ENCODE results near the gene SIX5.

Gene SIX5

GRCh38 chr19:45786533-45786894 is 17.5 kb upstream of the SIX5 start:
- H3K4me3 ChIP-seq (ENCODE audit: low read length), result no peak overlapping the region
- H3K4me1 ChIP-seq (ENCODE audit: insufficient read depth, low read length), result peaks cover 8% of the 10 kb centered on the region
- no peak overlapping the region for H2AFZ ChIP-seq (ENCODE audit: low read depth, low read length)
- no peaks in the 10 kb centered on the region for H3K27me3 ChIP-seq (ENCODE audit: insufficient read depth, low read length)
- H3K36me3 ChIP-seq (ENCODE audit: insufficient read depth, low read length), result peaks cover 59% of the 10 kb centered on the region
- H3K9me3 ChIP-seq (ENCODE audit: low read length), result no peaks in the 10 kb centered on the region

GRCh38 chr19:45785781-45786532 is 16.9 kb upstream of the SIX5 start:
- Histone ChIP-seq H3K9me3 (ENCODE audit: low read length) (no peaks in the 10 kb centered on the region), H3K4me3 (ENCODE audit: low read length) (no peak overlapping the region), H3K36me3 (ENCODE audit: insufficient read depth, low read length) (peaks cover 58% of the 10 kb centered on the region), H3K27me3 (ENCODE audit: insufficient read depth, low read length) (no peaks in the 10 kb centered on the region), H2AFZ (ENCODE audit: low read depth, low read length) (no peak overlapping the region), H3K4me1 (ENCODE audit: insufficient read depth, low read length) (peaks cover 3% of the 10 kb centered on the region)

DNA sequence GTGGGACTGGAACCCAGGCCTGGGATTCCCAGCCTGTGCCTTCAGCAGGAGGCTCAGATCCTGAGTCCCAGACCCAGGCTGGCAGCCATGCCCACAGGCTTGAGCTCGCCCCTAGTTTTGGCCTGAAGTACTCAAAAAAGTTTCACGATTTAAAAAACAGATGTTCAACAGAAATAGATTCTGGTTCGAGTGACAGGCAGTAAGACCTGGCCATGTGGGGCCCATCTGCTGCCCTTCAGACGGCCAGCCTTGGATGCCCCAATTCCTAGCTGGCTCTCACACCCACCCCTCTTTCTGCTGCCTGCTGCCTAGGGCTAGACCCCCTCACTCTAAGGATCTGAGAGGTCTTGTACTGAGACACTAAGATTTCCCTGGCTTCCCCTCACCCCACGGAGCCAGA is 16.0 kb upstream of the SIX5 start:
- H2AFZ ChIP-seq (ENCODE audit: low read depth, low read length), result no peak overlapping the region
- H3K36me3 ChIP-seq (ENCODE audit: insufficient read depth, low read length), result peaks cover 52% of the 10 kb centered on the region
- H3K4me1 ChIP-seq (ENCODE audit: insufficient read depth, low read length), result peaks cover 2% of the 10 kb centered on the region
- H3K4me3 ChIP-seq (ENCODE audit: low read length), result no peak overlapping the region
- no peaks in the 10 kb centered on the region for H3K27me3 ChIP-seq (ENCODE audit: insufficient read depth, low read length)
- no peaks in the 10 kb centered on the region for H3K9me3 ChIP-seq (ENCODE audit: low read length)

- no peak overlapping the region for H2AFZ ChIP-seq (ENCODE audit: low read depth, low read length)
- H3K36me3 ChIP-seq (ENCODE audit: insufficient read depth, low read length), result peaks cover 49% of the 10 kb centered on the region
- no peaks in the 10 kb centered on the region for H3K27me3 ChIP-seq (ENCODE audit: insufficient read depth, low read length)
- H3K9me3 ChIP-seq (ENCODE audit: low read length), result no peaks in the 10 kb centered on the region
- H3K4me1 ChIP-seq (ENCODE audit: insufficient read depth, low read length), result peaks cover 2% of the 10 kb centered on the region
- no peak overlapping the region for H3K4me3 ChIP-seq (ENCODE audit: low read length)
These were observed 15.0 kb upstream of the SIX5 start for GRCh38 chr19:45784096-45784495.

- Histone ChIP-seq H3K4me1 (ENCODE audit: insufficient read depth, low read length) (peaks cover 2% of the 10 kb centered on the region), H2AFZ (ENCODE audit: low read depth, low read length) (no peak overlapping the region), H3K4me3 (ENCODE audit: low read length) (no peak overlapping the region), H3K27me3 (ENCODE audit: insufficient read depth, low read length) (no peaks in the 10 kb centered on the region), H3K36me3 (ENCODE audit: insufficient read depth, low read length) (peaks cover 44% of the 10 kb centered on the region), H3K9me3 (ENCODE audit: low read length) (no peaks in the 10 kb centered on the region)
These were observed 14.1 kb upstream of the SIX5 start for GRCh38 chr19:45782820-45783785.

DNA sequence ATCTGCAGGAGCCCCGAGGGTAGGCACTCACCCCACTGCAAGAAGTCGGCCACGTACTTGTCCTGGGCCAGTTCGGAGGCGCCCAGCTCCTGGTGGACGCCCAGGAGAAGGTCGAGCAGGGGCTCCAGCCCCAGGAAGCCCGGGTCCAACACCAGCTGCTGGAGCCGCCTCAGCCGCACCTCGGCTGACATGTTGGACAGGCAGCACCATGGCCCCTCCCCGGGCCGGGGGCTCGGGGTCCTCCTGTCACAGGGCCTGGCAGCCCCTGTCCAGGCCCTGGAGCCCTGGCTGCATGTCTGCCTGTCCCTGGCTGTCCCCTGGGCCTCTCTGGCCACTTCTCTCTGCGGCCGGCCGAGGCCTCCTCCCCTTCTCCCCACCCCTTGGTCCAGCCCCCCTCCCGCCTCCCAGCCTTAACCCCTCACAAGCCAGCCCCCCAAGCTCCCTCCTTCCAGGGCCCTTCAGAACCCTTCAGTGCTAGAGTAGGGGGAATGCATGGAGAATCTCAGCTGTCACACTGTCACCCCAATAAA is 13.2 kb upstream of the SIX5 start, which contains the start of gene DMPK:
TSS of gene DMPK (minus strand) at position 329 of the 530 bp plus-strand sequence. CDS start at position 191, 138 bp downstream.
- Histone ChIP-seq H3K4me3 (ENCODE audit: low read length) (no peak within 1 kb of the TSS), H3K36me3 (ENCODE audit: insufficient read depth, low read length) (peaks cover 47% of the 10 kb centered on the region), H3K4me1 (ENCODE audit: insufficient read depth, low read length) (peaks cover 2% of the 10 kb centered on the region), H3K27me3 (ENCODE audit: insufficient read depth, low read length) (no peaks in the 10 kb centered on the region), H2AFZ (ENCODE audit: low read depth, low read length) (no peak within 1 kb of the TSS), H3K9me3 (ENCODE audit: low read length) (no peaks in the 10 kb centered on the region)

DNA sequence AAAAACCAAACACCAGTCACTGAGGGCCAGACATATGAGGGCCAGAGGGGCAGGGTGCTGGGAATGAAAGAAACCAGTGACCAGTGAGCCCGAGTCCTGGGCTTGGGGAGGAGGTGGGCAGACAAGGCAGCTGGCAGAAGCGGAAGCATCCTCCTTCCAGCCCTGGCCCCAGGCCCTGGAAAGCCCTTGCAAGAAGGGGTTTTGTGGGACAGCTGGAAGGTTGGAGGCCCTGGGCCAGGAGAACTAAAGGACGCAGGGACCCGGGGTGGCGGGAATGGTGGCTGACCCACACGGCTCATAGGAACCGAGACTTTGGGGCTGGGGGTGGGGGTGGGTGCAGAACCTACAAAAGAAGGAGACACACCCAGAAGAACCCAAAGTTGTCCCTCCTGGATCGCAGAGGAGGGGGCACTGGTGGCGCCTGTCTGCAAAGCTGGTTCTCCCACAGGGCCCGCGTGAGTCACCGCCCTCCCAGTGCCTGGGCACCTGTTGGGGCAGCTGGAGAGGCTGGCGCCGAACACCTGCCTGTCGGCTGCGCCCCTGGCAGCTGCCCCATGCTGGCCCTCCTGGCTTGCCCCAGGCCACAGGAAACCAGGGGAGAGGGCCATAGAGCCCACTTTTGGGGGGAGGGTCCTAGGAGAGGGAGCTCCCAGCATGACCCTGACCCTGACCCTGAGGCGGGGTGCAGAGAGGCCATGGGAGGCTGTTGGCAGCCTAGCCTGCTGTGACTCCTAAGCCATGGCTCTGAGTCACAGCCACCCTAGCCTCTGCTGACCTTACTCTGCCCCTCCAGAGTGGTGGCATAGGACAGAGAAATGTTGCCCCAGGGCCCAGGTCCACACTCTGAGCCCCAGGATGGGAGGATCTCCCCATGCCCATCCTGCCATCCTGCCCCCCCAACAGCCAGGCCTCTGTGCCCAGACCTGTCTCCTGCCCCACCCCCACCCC is 12.4 kb upstream of the SIX5 start:
- no peak overlapping the region for H2AFZ ChIP-seq (ENCODE audit: low read depth, low read length)
- no peak overlapping the region for H3K4me3 ChIP-seq (ENCODE audit: low read length)
- peaks cover 2% of the 10 kb centered on the region for H3K4me1 ChIP-seq (ENCODE audit: insufficient read depth, low read length)
- H3K9me3 ChIP-seq (ENCODE audit: low read length), result no peaks in the 10 kb centered on the region
- H3K27me3 ChIP-seq (ENCODE audit: insufficient read depth, low read length), result no peaks in the 10 kb centered on the region
- H3K36me3 ChIP-seq (ENCODE audit: insufficient read depth, low read length), result peaks cover 48% of the 10 kb centered on the region

DNA sequence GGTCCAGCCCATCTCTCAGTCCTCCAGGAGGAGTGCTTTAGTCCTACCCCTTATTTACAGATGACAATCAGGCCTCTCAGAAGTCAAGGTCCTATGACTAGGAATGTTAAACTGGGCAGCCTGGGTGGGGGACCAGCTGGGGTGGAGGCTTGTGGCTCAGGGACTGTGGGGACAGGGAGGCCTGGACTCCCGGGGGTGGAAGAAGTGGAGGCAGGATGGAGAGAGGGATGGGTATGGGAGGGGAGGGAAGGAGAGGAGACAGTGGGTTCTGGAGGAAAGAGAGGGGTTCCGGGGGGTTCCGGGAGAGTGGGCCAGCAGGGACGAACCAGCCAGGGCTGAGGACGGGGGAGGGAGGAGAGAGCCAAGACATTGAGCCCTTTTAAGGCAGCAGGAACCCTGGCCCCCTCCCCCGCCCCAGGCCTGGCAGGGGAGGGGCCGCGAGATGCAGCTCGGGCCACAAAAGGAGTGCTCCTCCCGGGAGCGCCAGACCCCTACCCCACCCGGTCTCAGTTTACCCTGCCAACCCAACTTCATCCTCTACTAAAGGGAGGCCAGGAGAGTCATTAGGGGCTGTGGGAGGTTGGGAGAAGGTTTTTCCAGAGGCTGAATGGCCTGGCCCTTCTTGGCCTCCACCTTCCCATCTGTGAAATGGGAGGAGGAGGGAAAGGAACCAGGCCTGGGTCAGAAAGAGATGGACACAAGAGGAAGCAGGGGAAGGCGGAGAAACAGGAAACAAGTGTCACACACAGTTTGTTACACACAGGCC is 11.6 kb upstream of the SIX5 start:
- Histone ChIP-seq H2AFZ (ENCODE audit: low read depth, low read length) (no peak overlapping the region), H3K36me3 (ENCODE audit: insufficient read depth, low read length) (peaks cover 41% of the 10 kb centered on the region), H3K9me3 (ENCODE audit: low read length) (no peaks in the 10 kb centered on the region), H3K4me1 (ENCODE audit: insufficient read depth, low read length) (peaks cover 2% of the 10 kb centered on the region), H3K4me3 (ENCODE audit: low read length) (no peak overlapping the region), H3K27me3 (ENCODE audit: insufficient read depth, low read length) (no peaks in the 10 kb centered on the region)

- Histone ChIP-seq H3K4me3 (ENCODE audit: low read length) (no peak overlapping the region), H3K36me3 (ENCODE audit: insufficient read depth, low read length) (peaks cover 36% of the 10 kb centered on the region), H3K4me1 (ENCODE audit: insufficient read depth, low read length) (peaks cover 2% of the 10 kb centered on the region), H3K9me3 (ENCODE audit: low read length) (no peaks in the 10 kb centered on the region), H3K27me3 (ENCODE audit: insufficient read depth, low read length) (no peaks in the 10 kb centered on the region), H2AFZ (ENCODE audit: low read depth, low read length) (no peak overlapping the region)
These were observed 11.0 kb upstream of the SIX5 start for GRCh38 chr19:45780146-45780447.

GRCh38 chr19:45779231-45780145 is 10.4 kb upstream of the SIX5 start:
- peaks cover 2% of the 10 kb centered on the region for H3K4me1 ChIP-seq (ENCODE audit: insufficient read depth, low read length)
- no peaks in the 10 kb centered on the region for H3K9me3 ChIP-seq (ENCODE audit: low read length)
- H3K4me3 ChIP-seq (ENCODE audit: low read length), result no peak overlapping the region
- H2AFZ ChIP-seq (ENCODE audit: low read depth, low read length), result no peak overlapping the region
- H3K36me3 ChIP-seq (ENCODE audit: insufficient read depth, low read length), result peaks cover 36% of the 10 kb centered on the region
- H3K27me3 ChIP-seq (ENCODE audit: insufficient read depth, low read length), result no peaks in the 10 kb centered on the region

GRCh38 chr19:45778010-45778661 is 9.1 kb upstream of the SIX5 start:
- H3K4me3 ChIP-seq (ENCODE audit: low read length), result no peak overlapping the region
- H3K4me1 ChIP-seq (ENCODE audit: insufficient read depth, low read length), result peaks cover 2% of the 10 kb centered on the region
- peaks cover 42% of the 10 kb centered on the region for H3K36me3 ChIP-seq (ENCODE audit: insufficient read depth, low read length)
- no peaks in the 10 kb centered on the region for H3K27me3 ChIP-seq (ENCODE audit: insufficient read depth, low read length)
- no peaks in the 10 kb centered on the region for H3K9me3 ChIP-seq (ENCODE audit: low read length)
- H2AFZ ChIP-seq (ENCODE audit: low read depth, low read length), result no peak overlapping the region
